HT1080 (cell line): Measurements from ENCODE around the gene BCAS1. TPM values are rescaled to one million over a fixed set of nuclear protein-coding genes. Genes with fewer than 3 reads are reported as not detected.

Experiments used
- DNase-seq: peaks from one replicate; pipeline ENCODE4 v3.0.0-alpha.2; 2015; ENCODE audit warnings: low read depth
- total RNA-seq: library from RNA; depleted of rRNA; stranded (reverse); fragments of >200 nt; shearing (Covaris generic); gene quantifications from 2 replicates; pipeline ENCODE4 v1.2.3, GENCODE V29; 2014

BCAS1 gene
- total RNA-seq, 1 experiment from 2014 or later: 0.06 TPM

DNA sequence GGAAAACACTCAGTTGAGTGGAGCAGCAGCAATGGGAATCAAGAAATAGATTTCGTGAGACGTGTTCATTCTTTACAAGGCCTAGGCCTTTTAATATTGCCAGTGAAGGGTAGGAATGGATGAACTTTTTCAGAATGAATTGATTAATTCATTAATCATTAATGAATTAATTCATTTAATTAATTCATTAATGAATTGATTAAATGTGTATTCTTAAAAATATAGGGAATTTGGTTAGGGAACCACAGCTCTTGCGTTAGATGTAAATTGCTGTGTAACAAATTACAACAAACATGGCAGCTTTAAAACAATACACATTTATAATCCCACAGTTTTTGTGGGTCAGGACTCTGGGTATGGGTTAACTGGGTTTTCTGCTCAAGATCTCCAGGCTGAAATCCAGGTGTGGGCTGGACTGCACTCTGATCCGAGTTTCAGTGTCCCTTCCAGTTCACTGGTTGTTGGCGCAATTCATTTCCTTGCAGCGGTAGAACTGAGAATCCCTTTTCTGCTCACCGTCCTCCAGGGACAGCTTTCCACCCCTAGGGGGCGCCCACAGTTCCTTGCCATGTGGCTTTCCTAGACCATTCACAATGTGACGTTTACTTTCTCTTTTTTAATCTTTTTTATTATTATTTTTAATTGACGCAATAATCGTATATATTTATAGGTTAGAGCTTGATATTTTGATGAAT, 32.8 kb upstream of the BCAS1 start:
- peak; percentile 75 for DNase-seq

DNA sequence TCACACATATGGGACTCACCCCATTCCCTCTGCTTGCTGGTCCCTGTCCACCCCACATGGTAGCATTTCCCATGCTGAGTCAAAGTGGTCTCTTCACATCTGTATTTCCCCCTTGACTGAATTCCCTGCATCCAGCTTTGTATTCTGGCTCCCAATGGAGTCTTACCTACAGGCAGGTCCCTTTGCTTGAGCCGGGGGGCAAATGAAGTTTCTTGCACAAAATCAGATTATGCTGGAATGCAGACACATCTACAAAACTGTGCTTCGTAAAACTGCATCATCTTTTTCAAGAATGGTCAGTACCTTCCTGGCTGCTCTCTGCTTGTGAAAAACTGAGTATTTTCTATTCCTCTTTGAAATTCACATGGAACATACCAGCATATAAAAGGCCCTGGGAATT, 32.1 kb upstream of the BCAS1 start:
- no peak for DNase-seq

DNA sequence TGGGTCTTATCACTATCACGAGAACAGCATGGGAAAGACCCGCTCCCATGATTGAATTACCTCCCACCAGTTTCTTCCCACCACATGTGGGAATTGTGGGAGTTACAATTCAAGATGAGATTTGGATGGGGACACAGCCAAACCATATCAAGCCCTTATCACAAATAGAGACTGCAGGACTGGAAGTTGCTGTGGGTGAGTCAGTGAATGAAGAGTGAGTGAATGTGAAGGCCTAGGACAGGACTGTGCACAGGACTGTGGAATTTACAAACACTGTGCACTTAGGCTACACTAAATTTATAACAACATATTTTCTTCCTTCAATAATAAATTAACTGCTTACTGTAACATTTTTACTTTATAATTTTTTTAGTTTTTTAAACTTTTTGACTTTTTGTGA, 30.2 kb upstream of the BCAS1 start:
- DNase-seq: no peak

DNA sequence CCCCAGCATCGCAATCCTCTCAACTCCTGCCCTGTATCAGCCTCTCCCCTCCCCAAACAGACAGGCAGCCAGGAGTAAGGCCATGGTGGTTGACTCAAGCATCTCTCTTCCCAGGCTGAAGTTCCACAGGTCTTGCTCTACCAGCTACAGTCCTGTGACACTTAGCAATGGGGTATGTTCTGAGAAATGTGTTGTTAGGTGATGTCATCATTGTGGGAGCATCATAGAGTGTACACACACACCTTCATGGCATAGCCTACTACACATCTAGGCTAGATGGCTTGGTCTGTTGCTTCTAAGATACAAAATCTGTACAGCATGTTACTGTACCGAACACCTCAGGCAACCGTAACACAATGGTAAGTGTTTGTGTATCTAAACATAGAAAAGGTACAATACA, 29.5 kb upstream of the BCAS1 start:
- no peak for DNase-seq

DNA sequence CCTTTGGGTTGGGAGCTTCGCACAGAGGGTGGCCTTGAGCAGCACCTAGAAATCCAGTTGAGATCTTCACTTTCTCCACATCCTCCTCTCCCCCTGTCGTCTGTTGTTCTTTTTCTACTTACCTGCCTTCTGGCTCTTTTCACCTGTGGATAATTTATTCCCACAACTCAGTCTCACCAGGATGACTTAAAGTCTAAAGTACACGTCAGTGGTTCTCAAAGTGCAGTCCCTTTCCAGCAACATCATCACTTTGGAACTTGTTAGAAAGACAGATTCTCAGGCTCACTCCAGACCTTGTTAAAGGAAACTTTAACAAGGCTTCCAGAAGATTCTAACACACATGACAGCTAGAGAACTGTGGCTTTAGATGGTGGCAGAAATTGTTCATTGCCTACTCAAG, 27.7 kb upstream of the BCAS1 start:
- DNase-seq: no peak

DNA sequence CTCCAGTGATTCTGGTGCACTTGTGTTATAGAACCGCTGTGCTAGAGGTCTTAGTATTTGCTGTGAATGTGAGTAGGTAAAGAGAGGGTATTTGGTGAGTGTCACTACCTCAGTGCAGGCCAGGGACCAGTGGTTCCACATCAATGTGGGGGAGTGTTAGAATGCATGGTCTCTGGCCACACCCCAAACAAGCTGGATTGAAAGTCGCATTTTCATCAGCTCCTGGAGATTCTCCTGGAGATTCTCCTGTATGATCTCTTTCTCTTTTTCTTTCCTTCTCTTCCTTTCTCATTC, 26.8 kb upstream of the BCAS1 start:
- DNase-seq: no peak

DNA sequence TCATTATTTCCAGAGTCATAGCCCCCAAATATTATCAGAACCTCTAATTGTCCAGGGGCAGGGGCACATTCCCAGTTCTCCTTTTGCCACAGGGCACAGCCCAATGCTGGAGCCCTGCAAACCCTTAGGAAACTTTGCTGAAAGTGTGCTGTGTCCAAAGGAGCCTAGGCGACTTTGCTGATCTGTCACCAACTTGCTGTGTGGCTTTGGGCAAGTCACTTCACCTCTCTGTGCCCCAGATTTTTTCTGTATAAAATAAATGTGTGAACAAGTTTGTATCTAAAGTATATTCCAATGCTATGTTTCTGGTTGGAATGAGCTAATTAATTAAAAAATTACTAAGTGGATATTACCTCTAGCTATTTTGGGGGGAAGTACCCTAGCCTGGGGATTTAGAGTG, 25.4 kb upstream of the BCAS1 start:
- DNase-seq: no peak

DNA sequence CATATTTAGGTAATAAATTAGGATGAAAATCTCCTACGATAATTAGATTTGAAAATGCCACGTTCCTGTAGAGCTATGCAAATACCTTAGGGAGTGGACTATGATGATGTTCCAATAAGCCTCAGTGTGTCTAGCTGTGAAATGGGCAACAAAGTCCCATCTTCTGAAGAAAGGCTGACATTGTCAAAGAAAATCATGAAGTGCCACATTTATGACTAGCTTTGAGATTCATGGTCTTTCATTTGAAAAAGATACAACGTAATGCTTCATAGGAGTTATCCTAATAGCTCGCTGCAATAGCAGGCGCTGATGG, 23.8 kb upstream of the BCAS1 start:
- DNase-seq: no peak

DNA sequence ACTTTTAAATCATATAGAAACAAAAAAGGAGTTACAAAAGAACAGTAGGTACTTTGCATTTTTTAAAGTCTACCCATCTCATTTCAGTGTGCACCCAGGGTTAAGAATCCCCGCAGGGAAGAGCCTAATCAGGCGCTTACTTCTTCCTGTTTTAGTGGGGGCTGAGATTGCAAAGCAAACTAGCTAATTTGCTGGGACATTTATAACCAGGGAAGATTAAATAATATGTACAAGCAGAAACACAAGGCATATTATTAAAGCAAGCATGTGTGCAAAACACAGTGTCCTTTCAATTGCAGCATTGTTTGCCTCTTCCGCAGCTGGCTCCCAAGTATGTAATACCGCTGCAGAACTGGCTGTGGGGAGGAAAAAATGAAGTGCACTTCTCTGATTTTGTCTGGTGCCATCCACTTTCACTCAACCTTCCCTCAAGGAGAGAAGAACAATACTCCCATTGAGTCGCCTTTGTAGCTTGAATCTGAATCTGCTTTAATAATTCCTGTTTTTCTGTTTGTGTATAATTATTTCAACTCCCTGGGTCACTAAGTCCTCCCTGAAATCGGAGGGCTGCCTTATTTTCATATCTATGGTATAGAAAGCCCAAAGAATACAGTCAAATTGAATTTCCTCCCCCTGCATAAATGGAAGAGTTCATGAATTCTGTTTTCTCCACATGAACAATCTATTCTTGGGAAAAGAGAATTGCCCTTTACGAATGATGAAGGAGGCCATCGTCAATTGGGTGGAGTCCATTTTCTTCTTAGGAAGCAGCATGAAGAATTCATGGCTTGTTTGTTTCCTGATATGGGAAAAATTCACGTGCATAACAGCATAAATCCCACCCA, 23.3 kb upstream of the BCAS1 start:
- DNase-seq: no peak

DNA sequence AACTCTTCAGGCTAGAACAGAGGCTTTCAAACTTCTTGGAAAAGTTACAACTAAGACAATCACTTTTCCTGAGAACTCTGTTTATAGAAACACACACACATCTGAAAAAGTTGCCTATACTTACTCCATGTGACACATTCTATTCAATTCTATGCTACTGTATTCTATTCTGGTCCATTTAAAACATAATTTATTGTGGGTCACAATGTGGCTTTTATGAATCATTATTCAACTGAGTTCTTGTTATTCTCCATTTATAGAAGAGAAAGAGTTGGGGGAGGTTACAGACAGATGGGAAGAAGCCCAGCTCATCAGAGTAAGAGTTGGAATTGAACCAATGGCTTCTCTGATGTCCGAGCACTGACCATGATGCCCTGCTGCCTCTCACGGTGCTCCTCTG, 21.6 kb upstream of the BCAS1 start:
- no peak for DNase-seq

DNA sequence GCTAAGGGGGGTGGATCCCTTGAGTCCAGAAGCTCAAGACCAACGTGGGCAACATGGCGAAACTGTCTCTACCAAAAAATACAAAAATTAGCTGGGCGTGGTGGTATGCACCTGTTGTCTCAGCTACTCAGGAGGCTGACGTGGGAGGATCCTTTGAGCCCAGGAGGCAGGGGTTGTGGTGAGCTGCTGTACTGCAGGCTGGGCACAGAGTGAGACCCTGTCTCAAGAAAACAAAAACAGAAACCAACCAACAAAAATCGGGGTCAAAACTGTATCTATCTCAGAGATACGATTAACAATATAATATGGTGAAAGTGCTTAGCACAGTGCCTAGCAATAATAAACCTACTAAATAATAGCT, 20.7 kb upstream of the BCAS1 start:
- no peak for DNase-seq

DNA sequence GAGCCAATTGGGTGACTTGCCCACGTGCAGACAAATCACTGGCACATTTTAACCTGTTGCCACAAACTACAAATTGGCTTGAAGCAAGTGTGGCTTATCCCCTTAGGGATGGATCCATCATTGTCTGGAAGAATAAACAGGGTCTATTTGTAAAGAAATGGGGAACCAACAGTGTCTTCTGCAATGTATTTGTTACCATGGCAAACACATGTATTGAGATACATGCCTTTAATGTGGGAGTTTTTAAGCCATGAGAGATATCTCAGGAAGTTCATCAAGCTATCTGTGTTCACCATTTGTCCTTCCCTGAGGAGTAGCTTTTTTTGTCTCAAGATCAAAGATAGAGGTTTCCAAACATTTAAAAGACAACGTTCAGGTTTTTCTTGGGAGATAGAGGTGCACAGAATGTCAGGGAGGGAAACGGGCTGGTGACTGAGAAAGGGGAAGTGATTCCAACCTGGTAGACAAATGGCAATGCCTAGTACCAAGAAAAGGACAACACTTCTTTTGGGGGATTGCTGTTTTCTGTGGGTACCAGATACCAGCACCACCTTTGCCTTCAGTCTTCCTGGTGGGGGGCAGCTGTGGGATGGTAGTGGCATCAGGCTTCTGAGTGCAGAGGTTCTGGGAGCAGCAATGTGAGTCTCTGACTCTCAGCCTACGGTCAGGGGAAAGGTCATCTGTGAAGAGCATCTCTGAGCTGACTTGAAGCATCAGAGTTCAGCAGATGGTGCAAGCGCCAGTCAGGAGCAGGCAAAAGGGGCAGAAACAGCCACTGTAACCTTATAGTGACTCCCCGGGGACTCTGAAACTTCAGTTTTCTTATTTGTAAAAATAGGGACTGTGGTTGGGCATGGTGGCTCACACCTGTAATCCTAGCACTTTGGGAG, 20.1 kb upstream of the BCAS1 start:
- DNase-seq: no peak

DNA sequence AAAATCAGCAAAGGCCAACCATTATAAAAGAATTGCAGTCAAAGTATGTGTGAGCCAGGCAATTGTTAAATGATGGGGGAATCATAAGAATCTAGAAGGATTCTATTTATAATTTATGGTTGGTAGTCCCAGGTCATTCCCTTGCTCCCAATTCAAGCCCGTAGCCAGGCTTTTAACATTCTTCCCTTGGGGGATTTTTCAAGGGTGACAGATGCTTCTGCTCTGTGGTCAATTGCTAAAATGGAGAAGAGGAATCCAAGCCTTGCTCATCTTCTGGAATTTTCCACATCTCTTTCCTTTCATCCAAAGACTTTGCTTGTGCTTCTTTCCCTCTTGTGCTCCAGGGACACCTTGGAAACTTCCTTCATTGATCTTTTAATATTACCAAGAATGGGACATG, 18.0 kb upstream of the BCAS1 start:
- no peak for DNase-seq

DNA sequence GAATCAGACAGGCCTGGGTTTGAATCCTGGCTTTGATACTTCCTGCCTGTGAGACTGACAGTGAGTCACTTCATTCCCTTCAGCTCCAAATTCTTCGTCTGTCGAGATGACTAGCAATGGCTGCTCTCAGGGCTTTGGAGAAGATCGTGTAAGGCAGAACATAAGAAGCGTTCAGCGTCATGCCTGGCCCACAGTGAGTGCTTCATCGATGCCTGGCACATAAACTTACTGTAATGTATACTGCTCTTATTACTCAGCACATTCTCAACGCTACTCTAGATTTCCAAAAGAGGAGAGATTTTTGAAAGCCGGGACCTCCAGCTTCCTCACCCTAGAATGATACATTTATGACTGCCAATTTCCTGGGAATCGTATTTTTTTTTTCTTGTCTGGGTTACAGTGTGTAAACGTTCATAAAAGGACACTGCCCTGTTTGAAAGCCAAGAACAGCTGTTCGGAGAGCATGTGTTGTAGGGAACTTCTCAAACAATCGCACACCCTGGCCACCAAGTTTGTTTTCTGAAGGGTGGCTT, 16.2 kb upstream of the BCAS1 start:
- peak; percentile 21 for DNase-seq

DNA sequence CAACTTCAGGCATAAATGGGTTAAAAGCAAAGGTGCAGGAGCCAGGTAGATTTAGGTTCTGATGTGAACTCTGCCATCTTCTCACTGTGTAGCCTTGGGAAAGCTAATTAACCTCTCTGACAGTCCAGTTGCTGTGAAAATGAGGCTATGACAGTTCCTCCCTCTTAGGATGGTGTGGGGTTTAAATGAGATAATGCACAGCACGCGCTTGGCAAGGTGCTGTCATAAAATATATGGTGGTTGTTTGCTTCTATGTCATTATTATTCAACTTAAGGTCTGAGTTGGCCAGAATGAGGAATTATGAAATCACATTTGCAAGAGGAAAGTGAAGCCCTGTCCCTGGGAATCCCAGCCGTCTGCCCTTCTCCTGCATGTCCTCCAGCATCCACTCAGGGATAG, 15.5 kb upstream of the BCAS1 start:
- DNase-seq: no peak

DNA sequence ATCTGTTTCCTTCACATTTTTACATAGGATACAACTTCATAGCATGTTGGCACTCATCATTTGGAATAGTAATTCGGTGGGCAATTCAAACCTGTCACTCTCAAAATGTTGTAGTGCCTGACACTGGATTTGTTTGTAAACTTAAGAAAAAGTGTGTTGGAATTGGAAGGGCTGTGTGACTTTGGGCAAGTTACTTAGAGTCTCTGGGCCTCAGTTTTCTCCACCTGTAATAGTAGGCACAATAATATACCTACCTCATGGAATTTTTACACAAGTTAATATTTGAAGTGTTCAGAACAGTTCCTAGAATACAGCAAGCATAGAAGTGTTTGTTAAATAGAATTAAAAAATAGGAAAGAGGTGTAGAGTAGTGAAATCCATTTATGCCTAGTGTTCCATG, 15.0 kb upstream of the BCAS1 start:
- DNase-seq: no peak

DNA sequence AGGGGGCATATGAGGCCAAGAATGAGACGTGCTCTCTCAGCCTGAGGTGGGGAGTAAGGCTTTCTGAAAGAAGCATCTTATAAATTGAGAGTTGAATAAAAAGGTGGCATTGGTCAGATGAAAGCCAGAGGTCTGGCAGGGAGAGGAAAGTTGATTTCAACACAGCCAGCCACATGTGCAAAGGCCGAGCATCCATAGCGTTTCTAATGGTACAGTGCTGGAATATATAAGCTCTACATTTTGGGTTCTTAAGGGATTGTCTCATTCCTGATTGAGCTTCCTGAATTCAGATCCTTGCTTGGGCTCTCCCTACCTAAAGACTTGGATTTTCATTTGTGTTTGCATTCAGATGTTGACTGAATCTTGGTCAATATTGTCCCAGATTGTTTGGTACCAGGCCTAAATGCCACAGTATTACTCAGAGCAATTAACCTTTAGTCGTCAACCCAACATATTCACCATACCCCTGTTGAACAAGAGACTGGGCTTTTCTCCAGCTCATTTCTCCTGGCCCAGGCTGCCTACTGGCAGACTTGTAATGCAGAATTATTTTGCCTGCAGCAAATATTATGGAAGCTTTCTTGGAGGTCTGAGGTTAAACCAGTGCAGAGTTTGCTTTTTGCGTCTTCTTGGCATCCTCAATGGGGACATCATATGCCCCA, 14.5 kb upstream of the BCAS1 start:
- no peak for DNase-seq

DNA sequence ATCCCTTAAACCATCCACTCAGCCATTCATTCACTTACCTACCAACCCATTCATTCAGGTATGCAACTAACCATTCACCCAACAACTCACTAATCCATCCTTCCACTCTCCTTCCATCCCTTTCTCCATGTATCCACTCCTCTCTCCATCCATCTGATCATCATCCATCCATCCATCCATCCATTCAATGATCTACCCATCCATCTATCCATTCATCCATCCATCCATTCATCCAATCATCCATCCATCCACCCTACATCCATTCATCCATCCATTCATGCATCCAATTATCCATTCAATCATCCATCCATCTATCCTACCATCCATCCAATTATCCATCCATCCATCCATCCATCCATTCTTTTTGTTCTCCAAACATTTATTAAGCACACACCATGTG, 13.8 kb upstream of the BCAS1 start:
- DNase-seq: no peak

DNA sequence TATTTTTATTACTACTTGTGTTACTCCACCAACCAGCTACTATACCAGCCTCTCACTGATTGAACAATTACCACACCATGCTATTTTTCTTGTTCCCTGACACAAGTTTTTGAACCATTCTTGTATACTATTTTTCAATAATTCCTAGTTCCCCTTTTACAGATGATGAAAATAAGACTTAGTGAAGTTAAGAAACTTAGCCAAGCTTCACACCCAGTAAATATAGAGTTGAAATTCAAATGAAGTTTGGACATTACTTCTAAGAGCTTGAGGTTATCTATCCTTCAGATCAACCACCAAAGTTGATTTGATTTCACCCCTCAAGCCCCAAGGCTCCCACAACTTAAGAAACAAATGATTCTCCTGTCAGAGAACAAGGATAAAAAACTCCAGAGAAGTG, 13.1 kb upstream of the BCAS1 start:
- no peak for DNase-seq

DNA sequence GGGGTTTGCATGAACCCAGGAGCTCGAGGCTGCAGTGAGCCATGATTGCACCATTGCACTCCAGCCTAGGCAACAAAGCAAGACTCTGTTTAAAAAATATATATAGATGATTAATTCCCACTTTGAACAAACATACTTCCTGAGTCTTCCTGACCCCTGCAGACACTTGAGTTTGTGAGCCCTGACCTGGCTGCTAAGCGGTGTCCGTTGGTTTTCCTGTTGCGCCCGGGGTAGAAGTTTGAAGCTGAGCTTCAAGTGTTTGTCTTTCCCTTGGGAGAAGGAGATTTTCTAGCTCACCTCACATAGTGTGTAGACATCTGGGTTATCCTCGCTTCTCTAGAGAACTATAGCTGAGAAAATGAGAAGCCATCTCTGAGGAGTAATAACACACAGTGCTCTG, 11.7 kb upstream of the BCAS1 start:
- peak; percentile 8 for DNase-seq

DNA sequence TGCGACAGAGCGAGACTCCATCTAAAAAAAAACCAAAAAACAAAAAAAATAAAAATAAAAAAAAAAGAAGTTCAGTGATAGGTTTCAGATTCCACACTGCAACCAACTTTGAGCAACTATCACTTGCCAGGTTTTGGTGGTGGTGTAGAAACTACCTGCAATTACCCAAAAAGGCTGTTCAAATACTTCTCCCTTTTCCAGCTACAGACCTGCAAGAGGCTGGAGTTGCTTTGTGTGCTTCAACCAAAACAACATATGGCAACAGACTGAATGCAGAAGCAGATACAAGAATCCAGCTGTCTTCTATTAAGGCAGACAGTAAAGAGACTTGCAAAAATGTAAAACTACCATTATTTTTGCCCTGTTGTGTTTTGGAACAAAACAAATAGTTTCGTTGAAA, 9.3 kb upstream of the BCAS1 start:
- no peak for DNase-seq
